Mucosa of descending colon (tissue), 3 donors: ENCODE data around the gene ANAPC2. TPM values are rescaled to one million over a fixed set of nuclear protein-coding genes. Genes with fewer than 3 reads are reported as not detected.

Experiments used
- ATAC-seq: fragments of 200-7000 bp; cut with Tn5 transposase; one replicate; pipeline ENCODE4 v1.9.1; 2020; ENCODE audit warnings: mild to moderate bottlenecking, moderate library complexity
- DNase-seq, 3 donors: peaks; one replicate each; pipeline ENCODE4 v3.0.0-alpha.2; 2020
- H3K36me3 ChIP-seq: fragments of 200-600 bp; one replicate; pipeline ENCODE4 v1.8.0; 2021; ENCODE audit warnings: low read depth, mild to moderate bottlenecking
- H3K4me1 ChIP-seq: fragments of 200-600 bp; one replicate; pipeline ENCODE4 v1.8.0; 2021; ENCODE audit warnings: low read depth, mild to moderate bottlenecking
- H3K4me3 ChIP-seq: fragments of 200-600 bp; one replicate; pipeline ENCODE4 v1.8.0; 2021; ENCODE audit warnings: mild to moderate bottlenecking
- H3K9me3 ChIP-seq: fragments of 200-600 bp; one replicate; pipeline ENCODE4 v1.8.0; 2021; ENCODE audit warnings: mild to moderate bottlenecking
- CTCF ChIP-seq: fragments of 200-600 bp; IDR thresholded peaks from one replicate; pipeline ENCODE4 v1.8.0; 2022; ENCODE audit warnings: antibody characterized with exemption, mild to moderate bottlenecking
- intact Hi-C, 2 donors: fragments of 100-400 bp; cut with DNase I in 1 of 2; cut with micrococcal nuclease in 1 of 2; formaldehyde crosslinking; loops; one replicate each; pipeline versions ENCODE4 v1.11.0 to v1.11.1; 2022; cut with DNase I, micrococcal nuclease
- total RNA-seq, 3 donors: library from RNA; stranded (reverse); fragmentation: NEBNext Ultra II Directional in 2 of 3; extraction: Animal tissue kit (Norgen Biotek cat#: 25700) in 2 of 3; gene quantifications; one replicate each; pipeline versions ENCODE4 v1.2.1 to v1.2.4, GENCODE V29; 2021 to 2023
- donor health status: DM: no; HTN: no; CAD: no; lungs with moderate emphysema.
- donor health status: DM: no; HTN: no; CAD: no.
- donor health status: DM: no; HTN: yes; CAD: no.

Gene ANAPC2
- total RNA-seq, 3 donors from 2014 or later: 60.8 to 65.9 (median 61.7) TPM

- DNase-seq (no peak), ATAC-seq (no peak)
- Histone ChIP-seq H3K36me3 (peaks cover 3% of the 10 kb centered on the region), H3K9me3 (no peaks in the 10 kb centered on the region), H3K4me3 (peak overlapping the region; percentile 87), H3K4me1 (peaks cover 34% of the 10 kb centered on the region)
- TF ChIP-seq CTCF: no peak
- intact Hi-C loops: no loop called here
Measured at GRCh38 chr9:137204731-137205125, 16.4 kb upstream of the ANAPC2 start.

- peaks cover 3% of the 10 kb centered on the region for H3K36me3 ChIP-seq
- H3K4me3 ChIP-seq: no peak overlapping the region
- H3K9me3 ChIP-seq: no peaks in the 10 kb centered on the region
- intact Hi-C loops: no loop called here
- TF ChIP-seq CTCF: no peak
- H3K4me1 ChIP-seq: peaks cover 47% of the 10 kb centered on the region
- DNase-seq: no peak
- no peak for ATAC-seq
Measured at GRCh38 chr9:137202966-137203365, 14.6 kb upstream of the ANAPC2 start.

GRCh38 chr9:137201205-137201868, 13.0 kb upstream of the ANAPC2 start:
- intact Hi-C loops: no loop called here

GRCh38 chr9:137200311-137201204, 12.2 kb upstream of the ANAPC2 start, which contains the start of gene TPRN:
Gene TPRN (minus strand): TSS chr9:137200741. CDS start chr9:137200711, 30 bp downstream.
- H3K36me3 ChIP-seq: peaks cover 3% of the 10 kb centered on the region
- ATAC-seq (peak; percentile 82), DNase-seq (peak; percentile 99)
- no peaks in the 10 kb centered on the region for H3K9me3 ChIP-seq
- intact Hi-C loops: no loop called here
- H3K4me3 ChIP-seq: peak within 1 kb of the TSS; percentile 56
- peaks cover 60% of the 10 kb centered on the region for H3K4me1 ChIP-seq
- TF ChIP-seq CTCF: no peak

More at GRCh38 chr9:137201205-137201868, 13.0 kb upstream of the ANAPC2 start:
- Histone ChIP-seq H3K36me3 (peaks cover 3% of the 10 kb centered on the region), H3K4me1 (peaks cover 56% of the 10 kb centered on the region), H3K4me3 (peak overlapping the region; percentile 56), H3K9me3 (no peaks in the 10 kb centered on the region)
- TF ChIP-seq CTCF: no peak
- peak in 1 of 3 donors; percentile 27 for DNase-seq
- no peak for ATAC-seq

- peak overlapping the region; percentile 56 for H3K4me3 ChIP-seq
- peaks cover 3% of the 10 kb centered on the region for H3K36me3 ChIP-seq
- TF ChIP-seq CTCF: no peak
- peak in 1 of 3 donors; percentile 59 for DNase-seq
- intact Hi-C loops: no loop called here
- peaks cover 65% of the 10 kb centered on the region for H3K4me1 ChIP-seq
- ATAC-seq: no peak
- H3K9me3 ChIP-seq: no peaks in the 10 kb centered on the region
Measured at GRCh38 chr9:137199411-137200121, 11.2 kb upstream of the ANAPC2 start.
